ENCODE measurements around the gene EFHD2.
"Not testable (repeated sequence)": the region's sequence is repeated elsewhere in the genome, so short reads cannot be mapped to it uniquely, and the experiment has no call there.

Gene EFHD2

DNA sequence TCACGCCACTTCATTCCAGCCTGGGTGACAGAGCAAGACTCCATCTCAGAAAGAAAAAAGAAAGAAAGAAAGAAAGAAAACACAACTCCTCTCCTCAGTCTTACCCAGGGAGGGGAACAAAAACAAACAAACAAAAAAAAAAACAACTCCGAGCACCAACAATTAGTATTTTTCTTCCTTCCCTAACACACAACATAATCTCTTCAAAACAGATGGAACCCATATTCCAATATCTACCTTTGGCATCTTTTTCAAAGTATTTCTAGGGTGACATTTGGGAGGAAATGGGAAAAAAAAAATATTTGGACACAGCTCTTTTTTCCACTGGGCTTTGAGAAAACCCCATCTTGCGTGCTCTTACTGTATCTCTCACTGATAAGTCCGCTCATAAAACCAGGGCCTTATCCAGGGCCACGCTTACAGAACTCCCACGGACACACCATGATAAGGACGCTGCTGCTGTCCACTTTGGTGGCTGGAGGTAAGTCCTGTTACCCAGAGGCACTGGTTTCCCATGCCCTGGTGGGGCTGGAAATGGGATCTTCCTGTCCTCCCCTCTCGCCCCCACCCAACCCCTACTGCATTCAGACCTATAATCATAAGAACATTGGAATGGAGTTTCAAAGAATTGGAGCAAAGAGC is 46.7 kb downstream of the EFHD2 start, which contains the start of gene CELA2A:
Gene CELA2A (plus strand): TSS at position 420 of the 642 bp plus-strand sequence. CDS start 22 bp downstream, at position 442.
- DNase-seq: no peak

DNA sequence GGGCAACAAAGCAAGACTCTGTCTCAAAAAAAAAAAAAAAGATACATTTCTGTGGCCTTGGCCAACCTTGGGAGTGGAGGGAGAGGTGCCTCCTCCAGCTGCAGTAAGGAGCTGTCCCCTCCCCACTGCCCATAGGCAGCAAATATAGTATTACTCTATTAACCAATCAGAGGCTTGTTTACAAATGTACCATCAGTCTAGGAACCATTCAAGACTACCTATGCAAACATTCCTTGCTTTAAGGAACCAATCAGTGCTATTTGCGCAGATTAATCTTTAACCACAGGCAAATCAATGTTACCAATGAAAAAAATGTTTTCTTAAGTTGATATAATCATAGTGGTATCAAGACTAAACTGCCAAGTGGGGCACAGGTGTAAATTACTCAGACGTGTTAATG is 47.9 kb downstream of the EFHD2 start:
- DNase-seq: no peak

DNA sequence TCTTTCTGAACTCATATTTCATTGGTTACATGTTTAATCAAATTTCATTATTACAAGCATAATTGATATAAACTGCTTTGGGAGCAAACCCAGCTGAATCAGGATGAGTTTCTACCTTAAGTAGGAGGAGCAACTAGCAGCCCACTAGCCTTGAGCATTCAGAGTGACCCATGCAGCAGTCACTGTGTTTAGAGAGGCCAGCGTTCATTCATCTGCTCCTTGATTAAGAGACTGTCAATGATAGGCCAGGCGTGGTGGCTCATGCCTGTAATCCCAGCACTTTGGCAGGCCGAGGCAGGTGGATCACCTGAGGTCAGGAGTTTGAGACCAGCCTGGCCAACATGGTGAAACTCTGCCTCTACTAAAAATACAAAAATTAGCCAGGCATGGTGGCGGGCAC is 48.7 kb downstream of the EFHD2 start:
- not testable (repeated sequence) for DNase-seq

DNA sequence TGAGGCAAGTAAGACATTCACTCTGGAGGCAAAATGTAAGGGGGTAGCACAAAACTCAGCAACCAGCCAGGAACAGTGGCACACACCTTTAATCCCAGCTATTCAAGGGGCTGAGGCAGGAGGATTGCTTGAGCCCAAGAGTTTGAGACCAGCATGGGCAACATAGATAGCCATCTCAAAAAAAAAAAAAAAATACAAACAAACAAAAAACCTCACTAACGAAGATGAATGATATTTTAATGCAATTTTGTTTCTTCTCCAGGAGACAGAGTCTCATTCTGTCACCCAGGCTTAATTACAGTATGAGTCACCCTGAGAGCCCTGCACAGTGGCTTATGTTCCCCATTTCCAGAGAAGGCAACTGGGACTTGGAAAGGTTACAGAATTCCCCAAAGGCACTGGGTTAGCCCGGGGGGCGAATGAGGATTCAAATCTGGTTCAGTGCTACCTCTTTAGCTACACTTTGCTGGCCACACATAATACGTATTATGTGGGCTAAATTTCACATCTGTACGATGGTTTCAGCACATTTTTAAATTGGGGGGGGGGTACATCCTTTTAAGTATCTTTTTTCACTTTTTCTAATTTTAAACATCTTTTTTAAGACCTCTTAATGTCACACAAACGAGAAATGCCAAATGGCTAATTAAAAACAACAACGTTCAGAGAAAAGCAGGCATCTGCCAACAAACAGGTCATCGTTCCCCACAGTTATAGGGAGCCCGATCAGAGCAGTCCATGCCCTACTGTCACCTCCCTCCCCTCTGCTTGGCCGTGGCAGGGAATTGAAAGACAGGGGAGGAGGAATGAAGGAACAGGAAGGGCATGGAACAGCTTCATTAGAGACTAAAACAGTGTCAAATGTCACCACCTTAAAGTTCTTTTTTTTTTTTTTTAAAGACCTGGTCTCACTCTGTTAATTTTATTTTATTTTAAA is 50.4 kb downstream of the EFHD2 start:
- DNase-seq: no peak

DNA sequence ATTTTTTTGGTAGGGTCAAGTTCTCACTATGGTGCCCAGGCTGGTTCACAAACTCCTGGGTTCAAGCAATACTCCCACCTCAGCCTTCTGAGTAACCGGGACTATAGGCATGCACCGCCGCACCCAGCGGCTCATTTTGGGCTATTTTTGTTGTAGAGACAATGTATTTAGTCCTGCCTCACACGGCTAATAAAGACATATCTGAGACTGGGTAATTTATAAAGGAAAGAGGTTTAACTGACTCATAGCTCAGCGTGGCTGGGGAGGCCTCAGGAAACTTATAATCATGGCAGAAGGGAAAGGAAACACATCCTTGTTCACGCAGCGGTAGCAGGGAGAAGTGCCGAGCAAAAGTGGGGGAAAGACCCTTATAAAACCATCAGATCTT is 51.0 kb downstream of the EFHD2 start:
- DNase-seq: no peak

DNA sequence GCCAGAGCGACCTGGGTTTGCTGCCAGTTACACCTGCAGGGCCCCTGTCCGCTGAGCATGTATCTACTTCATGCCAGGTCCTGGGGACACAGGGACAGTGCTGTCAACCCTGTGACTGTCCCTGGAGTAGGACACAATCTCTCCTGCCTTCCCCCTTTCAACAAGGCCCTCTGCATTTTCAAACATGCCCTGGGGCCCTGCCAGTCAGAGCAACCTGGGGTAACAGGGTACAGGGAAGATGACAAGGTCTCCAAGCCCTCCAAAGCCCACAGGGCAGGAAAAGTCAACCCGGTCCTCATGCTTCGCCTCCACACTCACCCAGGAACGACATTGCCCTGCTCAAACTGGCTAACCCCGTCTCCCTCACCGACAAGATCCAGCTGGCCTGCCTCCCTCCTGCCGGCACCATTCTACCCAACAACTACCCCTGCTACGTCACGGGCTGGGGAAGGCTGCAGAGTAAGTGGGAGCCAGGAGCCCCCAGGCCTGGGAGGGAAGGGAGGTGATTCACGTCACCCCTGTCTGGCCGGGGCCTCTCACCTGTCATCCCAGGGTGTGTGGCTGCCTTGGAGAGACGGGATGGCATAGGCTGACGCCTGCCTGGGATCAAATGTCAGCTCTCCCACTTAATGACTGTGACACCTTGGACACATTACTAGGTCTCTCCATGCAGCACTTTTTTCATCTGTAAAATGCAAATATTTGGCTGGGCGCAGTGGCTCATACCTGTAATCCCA is 53.5 kb downstream of the EFHD2 start:
- not testable (repeated sequence) for DNase-seq

DNA sequence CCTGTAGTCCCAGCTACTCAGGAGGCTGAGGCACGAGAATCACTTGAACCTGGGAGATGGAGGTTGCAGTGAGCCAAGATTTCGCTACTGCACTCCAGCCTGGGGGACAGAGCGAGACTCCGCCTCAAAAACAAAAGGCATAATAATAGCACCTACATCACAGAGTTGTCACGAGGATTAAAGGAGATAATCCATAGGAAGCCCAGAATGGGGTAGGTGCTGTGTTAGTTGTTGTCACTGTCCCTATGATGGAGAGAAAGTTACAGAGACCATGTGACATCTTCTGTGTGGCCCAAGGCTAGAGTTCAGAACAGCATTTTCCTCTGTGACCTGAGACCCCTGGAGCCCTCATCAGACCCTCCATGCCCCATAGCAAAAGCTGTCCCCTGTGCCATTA is 54.2 kb downstream of the EFHD2 start:
- not testable (repeated sequence) for DNase-seq

DNA sequence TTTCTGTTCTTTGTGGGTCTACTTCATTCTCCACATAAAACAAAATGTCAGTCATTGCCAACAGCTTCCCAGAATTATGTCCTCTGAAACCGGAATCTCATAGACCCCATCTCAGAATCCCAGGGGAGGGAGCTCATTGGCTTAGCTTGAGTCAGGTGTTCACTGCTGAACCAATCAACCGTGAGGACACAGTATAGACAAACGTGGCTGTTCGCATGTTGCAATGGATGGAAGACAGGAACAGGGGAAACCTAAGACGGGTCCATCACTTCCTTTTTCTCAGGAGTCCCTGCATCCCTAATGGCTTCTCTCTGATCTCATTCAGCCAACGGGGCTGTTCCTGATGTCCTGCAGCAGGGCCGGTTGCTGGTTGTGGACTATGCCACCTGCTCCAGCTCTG is 56.0 kb downstream of the EFHD2 start:
- DNase-seq: no peak

DNA sequence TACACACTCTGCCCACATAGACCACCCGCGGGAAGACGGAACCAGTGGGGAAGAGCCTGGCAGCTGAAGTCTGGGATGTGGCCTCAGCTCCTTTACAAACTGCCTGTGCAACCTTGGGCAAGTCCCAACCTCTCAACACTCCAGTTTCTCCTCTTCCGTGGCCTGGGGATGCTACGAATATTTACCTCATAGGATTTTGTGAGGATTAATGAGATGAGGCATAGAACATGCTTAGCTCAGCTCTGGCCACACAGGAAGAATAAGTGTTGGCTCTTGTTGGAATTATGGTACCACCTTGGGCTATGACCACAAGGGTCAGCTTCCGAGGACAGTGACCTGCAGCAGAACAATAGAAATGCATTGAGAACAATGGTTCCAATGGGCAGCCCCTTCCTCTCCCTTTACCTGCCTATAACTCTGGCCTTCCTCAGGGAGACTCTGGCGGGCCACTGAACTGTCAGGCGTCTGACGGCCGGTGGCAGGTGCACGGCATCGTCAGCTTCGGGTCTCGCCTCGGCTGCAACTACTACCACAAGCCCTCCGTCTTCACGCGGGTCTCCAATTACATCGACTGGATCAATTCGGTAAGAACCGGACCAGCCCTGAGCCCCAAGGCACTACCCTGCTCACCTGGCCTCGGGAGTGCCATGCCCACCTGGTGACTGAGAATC is 57.4 kb downstream of the EFHD2 start:
- not testable (repeated sequence) for DNase-seq

DNA sequence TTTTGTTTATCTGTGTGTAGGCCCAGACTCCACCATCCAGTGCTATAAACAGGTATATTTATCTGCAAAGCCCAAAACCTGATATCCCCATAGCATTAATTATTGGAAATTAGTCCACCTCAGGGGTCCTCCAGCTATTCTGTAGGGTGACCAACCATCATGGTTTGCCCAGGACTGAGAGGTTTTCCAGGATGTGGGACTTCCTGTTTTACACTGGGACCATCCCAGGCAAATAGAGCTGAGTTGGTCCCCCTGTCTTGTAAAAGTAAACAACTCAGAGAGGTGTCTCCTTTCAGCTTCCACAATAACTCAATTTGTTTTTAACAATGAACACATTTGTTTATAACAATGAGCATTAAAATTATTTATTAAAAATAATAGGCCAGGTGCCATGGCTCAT is 58.5 kb downstream of the EFHD2 start:
- no peak for DNase-seq

DNA sequence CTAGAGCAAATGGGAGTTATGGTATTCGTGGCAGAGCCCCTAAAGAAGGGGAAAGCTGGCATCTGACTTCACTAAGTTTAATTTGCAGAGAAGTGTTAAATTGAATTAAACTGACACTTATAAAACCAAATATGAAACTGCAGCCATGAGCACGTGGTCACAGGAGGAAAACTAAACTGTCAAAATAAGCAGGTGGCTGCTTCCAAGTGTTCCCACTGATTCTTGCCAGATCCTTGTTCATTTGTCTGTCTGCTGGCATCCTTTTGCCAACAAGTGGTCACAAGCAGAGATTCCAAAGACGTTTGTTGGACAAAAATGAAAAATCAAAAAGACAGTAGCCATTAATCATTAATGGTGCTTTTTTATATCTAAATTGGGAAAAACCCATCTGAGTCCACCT is 59.7 kb downstream of the EFHD2 start:
- no peak for DNase-seq

DNA sequence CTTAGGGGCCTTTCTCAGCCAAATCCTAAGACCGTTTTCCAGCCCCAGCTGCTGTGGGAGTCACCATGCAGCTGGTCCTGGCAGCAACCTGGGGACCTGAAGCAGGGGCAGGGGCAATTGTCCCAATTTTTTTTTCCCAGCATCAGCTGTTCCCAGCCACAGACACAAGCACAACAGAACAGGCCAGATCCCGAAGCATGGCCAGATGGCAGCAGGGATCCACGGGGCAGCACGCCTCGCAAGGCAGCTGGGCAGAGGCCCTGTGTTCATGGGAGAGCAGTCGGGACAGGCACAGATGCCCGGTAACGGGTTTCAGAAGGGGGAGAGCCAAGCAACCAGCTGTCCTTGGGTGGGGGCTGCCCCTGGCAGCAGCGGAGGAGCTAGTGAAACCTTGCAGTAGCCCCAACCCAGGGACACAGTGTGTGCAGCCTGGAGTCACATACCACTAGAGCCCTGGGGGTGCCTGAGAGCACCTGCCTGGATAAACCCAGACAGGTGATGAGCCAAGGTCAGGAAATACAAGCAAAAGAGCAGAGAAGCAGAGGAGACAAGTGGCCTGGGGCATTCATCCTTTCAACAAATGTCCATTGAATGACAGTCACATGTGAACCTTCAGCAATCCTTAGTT is 60.2 kb downstream of the EFHD2 start:
- DNase-seq: not testable (repeated sequence)

DNA sequence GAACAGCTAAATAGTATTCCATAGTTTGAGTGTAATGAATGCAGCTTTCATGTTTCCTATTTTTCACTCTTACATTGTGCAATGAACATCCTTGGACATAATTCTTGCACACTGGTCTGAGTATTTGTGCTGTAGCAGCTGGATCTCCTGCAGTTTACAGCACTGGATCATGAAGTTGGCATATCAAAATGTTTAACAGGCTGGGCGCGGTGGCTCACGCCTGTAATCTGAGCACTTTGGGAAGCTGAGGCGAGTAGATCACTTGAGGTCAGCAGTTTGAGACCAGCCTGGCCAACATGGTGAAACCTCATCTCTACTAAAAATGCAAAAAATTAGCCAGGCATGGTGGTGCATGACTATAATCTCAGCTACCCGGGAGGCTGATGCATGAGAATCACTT is 61.4 kb downstream of the EFHD2 start:
- not testable (repeated sequence) for DNase-seq

DNA sequence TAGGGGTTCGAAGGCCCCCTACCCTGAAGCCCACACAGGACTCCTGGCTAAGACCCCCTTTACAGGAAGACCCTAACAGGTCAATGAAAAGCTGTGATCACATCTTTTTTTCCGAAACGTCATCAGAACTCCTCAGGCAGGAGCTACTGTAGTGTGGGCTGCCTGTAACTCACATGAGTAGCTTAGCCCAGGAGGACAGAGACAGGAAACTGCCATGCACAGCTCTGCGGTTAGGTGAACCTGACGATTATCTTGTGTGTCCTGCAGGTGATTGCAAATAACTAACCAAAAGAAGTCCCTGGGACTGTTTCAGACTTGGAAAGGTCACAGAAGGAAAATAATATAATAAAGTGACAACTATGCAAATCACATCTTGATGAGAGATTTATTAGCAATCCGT is 62.0 kb downstream of the EFHD2 start:
- DNase-seq: not testable (repeated sequence)

DNA sequence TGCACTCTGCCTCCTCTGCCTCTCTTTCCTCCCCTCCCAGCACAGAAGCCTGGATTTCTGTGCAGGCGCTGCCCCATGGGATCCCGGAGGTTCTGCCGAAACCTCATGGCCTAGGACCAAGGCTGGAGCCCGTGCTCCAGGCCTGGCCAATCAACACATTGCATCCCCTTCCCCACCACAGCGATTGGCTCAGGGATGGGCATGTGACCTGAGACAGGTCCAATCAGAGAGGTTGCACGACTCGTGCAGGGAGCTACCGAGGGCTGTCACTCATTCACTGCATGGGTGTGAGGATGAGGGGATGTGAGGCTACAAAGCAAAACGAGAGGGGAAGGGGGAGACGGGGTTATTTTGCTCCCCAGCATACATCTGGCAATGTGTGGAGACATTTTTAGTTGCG is 62.9 kb downstream of the EFHD2 start:
- DNase-seq: no peak

DNA sequence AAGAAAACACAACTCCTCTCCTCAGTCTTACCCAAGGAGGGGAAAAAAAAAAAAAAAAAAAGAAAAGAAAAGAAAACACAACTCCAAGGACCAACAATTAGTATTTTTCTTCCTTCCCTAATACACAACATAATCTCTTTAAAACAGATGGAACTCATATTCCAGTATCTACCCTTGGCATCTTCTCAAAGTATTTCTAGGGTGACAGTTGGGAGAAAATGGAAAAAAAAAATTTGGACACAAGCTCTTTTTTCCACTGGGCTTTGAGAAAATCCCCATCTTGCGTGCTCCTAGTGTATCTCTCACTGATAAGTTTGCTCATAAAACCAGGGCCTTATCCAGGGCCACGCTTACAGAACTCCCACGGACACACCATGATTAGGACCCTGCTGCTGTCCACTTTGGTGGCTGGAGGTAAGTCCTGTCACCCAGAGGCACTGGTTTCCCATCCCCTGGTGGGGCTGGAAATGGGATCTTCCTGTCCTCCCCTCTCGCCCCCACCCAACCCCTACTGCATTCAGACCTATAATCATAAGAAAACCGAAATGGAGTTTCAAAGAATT is 66.1 kb downstream of the EFHD2 start, which contains the start of gene CELA2B:
Gene CELA2B (plus strand): TSS at position 353 of the 563 bp plus-strand sequence. CDS start 22 bp downstream, at position 375.
- no peak for DNase-seq

DNA sequence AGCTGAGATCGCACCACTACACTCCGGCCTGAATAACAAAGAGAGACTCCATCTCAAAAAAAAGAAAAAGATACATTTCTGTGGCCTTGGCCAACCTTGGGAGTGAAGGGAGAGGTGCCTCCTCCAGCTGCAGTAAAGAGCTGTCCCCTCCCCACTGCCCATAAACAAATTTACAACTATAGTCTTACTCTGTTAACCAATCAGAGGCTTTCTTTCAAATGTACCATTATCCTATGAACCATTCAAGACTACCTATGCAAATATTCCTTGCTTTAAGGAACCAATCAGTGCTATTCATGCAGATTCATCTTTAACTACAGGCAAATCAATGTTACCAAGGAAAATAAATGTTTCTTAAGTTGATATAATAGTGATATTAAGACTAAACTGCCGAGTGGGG is 67.2 kb downstream of the EFHD2 start:
- DNase-seq: no peak

DNA sequence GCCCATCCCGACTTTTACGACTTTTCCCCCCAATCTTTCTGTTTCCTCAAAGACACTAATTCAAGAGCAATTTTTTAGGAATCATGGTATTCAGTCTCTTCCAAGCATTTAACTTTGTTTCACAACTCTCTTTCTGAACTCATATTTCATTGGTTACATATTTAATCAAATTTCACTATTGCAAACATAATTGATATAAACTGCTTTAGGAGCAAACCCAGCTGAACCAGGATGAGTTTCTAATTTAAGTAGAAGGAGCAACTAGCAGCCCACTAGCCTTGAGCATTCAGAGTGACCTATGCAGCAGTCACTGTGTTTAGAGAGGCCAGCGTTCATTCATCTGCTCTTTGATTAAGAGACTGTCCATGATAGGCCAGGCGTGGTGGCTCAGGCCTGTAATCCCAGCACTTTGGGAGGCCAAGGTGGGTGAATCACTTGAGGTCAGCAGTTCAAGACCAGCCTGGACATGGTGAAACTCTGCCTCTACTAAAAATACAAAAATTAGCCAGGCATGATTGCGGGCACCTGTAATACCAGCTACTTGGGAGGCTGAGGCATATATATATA is 68.0 kb downstream of the EFHD2 start:
- no peak for DNase-seq

Data from stimulated activated CD4-positive, alpha-beta T cell treated with anti-CD3 and anti-CD28 coated beads, Interleukin-12 subunit alpha, Interleukin-12 subunit beta, amount 100 ng/mL, for 4 hours (primary cell).